GM19193 (cell line): Measurements from ENCODE around the gene CHSY3.

Source experiments
- POLR2A ChIP-seq: IDR thresholded peaks from 4 replicates; pipeline ENCODE4 v1.6.1; 2011; ENCODE audit not compliant: insufficient read depth, insufficient read length; ENCODE audit errors: extremely low read depth

CHSY3 gene

DNA sequence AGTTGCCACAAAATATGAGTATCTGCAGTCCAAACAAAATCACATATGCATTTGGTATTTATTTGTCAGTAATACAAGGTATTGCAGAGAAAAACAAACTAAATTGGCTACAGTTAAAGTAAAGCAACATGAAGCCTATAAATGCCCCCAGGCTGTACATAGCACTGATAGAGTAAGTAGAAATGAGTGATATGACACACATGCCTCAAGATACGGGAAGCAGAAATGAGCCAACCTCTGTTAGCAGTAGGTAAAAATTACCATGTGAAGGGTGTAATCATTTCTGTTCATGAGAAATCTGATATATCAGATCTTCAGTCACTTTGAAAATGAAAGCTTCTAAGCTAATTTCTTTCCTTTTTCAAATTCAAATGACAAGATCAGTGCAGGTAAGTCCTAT, 131.1 kb downstream of the CHSY3 start:
- TF ChIP-seq POLR2A = no peak

DNA sequence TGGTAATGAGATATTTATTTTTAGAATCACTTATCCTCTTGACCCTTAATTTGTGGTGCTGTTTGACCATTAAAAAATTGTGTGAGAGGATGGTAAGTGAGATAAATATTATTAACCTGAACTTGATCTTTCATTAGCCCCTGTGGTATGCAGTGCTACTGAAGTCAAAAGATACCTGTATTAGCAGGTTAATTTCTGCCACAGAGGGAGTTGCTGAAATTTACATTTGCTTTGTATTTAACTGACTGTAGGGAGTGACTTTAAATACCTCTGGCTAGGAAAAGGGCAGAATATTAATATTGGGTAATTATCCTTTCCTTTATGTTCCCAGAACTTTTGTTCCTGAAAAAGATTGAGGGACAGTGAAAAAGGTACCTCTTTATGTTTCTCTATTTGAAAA, 133.6 kb downstream of the CHSY3 start:
- no peak for TF ChIP-seq POLR2A

DNA sequence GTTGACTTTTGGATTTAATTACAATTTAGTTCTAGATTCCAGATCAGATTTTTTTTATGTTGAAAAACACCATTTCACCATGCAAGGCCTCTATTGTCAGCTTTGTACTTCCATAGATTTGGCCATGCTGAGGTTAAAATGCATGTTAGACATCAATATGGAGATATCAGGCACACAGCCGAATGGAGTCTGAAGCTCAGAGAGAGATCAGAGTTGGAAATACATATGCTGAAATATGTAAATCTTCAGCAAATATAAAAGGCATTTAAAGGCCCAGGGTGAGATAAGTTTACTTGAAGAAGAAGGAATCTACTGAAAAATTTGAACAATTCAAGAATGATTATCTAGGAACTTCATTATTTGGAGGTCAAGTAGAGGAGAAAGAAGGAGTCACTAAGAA, 139.6 kb downstream of the CHSY3 start:
- TF ChIP-seq POLR2A = no peak

DNA sequence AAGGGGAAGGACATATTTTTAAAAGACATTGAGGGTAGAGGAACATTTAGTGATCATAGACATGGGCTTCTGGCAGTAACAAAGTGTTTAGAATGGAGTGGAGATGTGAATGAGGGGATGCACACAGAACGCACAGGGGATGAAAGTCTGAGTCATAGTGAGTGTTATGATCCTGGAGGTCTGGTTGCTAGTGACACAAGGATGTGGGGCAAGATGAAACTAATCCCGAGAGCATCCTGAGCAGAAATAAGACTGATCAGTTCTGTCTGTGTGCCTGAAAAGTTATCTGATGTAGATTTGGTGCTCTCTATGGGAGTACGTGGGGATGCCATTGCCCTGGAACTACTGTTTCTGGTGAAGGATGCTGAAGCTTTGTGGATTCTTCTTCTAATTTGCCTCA, 141.1 kb downstream of the CHSY3 start:
- no peak for TF ChIP-seq POLR2A

DNA sequence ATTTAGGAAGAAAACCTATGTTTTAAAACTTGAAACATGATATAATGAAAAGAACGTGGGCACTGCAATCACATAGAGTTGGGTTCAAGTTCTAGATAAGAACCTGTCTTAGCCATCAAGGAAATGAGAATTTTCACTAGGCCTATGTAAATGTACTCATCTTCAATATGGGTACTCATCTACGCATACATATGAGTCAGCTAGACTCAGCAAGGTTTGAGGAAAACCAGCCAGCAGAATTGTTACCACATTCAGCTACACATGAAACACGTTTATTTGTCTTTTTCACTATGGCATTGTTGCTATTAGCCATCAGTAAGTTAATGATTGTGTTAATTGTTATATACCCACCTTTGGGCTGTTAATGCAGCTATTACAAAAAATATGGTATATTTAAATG, 146.3 kb downstream of the CHSY3 start:
- TF ChIP-seq POLR2A = no peak

DNA sequence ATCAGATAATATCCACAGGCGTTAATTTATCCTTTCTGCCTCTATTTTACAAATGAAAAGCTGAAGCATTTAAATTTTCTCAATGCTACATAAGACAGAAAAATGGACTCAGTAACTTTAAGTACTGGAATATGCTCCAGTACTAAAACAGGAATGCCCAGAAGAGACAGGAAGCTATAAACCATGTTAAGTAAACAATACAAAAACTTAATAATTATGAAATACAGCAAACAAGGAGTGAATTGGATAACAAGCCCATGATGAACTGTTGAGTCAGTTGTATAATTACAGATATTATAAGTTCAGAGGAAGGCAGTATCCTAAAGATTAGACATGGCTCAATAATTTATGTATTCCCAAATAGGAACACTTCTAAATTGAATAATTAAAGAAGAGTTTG, 148.5 kb downstream of the CHSY3 start:
- no peak for TF ChIP-seq POLR2A

DNA sequence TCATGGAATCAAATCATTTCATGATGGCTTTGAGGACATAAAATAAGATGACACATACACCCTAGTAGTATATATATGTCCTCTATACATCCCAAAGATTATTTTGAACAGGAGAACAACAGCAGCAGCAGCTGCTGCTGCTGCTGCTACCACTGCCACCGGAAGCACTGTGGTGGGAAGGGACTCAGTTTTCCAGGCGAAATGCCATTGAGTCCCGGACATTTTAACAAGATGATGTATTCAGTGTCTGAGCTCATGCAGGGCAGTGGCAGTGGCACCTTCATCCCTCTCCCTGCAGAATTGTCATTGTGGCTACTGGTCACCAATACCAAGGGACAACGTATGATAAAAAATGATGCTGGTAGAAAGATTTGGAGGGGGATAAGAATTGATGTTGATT, 151.3 kb downstream of the CHSY3 start:
- TF ChIP-seq POLR2A = no peak

DNA sequence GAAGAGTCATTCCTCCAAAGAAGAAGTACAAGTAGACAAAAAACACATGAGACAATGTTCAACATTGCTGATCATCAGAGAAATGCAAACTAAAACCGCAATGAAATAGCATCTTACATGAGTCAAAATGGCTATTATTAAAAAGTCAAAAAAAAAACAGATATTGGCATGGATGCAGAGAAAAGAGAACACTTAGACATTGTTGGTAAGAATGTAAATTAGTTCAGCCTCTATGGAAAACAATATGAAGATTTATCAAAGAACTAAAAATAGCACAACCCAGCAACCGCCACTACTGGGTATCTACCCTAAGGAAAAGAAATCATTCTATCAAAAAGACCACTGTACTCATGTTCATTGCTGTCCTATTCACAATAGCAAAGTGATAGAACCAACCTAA, 157.5 kb downstream of the CHSY3 start:
- TF ChIP-seq POLR2A = no peak

DNA sequence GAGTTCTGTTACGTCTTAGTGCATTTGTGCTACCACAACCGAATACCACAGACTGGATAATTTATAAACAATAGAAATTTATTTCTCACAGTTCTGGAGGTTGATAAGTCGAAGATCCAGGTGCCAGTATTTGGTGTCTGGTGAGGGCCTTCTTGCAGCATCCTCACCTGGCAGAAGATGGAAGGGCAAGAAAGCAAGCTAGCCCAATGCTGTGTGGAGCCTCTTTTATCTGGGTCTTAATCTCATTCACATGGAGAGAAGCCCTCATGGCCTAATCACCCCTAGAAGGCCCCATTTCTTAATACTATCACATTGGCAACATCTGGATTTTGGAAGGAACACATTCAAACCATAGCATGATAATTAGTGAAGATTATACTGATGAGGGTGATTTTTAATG, 159.3 kb downstream of the CHSY3 start:
- no peak for TF ChIP-seq POLR2A

DNA sequence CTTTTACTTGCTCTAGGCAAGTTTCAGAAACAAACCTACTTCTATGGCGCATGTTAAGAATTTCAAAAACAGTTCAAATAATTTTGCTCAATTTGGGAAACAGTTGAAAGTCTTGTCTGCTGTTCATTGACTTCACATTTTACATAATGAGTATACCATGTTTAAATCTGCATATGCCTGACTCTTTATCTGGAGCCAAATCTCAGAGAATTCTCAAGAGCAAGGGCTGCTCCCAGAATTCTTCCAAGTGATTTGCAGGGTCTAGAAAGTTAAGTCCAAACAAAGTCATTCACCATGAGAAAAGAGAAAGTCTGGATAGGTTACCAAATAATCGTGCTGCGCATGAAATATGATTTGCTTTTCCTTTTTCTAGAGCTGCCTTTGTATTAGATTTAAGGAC, 160.2 kb downstream of the CHSY3 start:
- TF ChIP-seq POLR2A = no peak

DNA sequence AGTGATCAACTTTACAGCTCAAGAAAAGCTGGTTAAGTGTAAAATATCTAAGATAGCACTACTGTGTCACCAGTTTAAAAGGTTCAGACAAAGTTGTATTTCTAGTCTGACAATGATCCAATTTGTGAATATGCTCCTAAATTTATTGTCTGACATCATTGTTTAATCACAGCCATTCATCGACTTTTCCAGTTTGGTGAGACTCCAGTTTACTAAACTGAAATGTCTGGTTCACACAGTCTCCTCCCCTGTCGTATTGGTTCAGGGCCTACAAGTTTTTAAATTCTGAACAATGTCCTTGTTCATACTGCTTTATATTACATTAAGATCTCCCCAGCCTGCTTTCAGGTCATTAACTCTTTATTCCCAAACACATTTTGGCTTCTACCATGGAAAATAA, 161.4 kb downstream of the CHSY3 start:
- TF ChIP-seq POLR2A = no peak

DNA sequence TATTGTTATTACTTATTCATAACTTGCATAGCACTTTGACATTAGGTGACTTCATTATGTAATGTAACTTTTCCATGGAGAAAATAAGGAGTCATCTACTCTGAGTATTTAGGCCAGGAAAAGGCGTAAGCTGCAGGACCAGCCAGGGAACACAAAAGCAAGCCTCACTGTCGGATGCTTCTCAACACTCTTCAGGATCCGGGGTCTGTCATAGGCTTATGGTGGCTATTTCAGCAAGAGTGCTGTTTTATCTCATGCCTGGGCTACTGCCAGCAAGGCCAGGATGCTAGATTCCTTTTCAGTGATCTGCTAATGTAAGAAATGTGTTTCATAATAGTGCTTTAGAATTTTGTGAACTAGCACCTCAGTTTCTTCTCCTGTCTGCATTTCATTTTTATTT, 162.4 kb downstream of the CHSY3 start:
- no peak for TF ChIP-seq POLR2A

DNA sequence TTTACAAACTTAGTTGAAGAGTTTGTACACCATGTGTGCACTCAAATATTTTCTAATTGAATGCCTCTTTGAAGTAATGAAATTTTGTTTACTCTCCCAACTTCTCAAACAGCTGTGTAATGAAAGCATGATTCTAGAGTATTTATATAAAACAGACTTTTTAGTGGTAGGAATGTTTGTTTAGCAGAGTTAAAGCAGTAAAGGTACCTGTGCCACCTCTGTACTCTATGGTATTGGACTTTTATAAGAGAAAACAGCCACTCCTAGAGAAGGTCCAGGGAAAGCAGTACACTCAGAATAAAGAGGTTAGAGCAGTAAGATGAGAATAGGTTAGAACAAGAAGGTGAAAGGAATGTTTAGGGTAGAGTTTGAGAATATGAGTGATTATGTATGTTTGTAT, 163.1 kb downstream of the CHSY3 start:
- TF ChIP-seq POLR2A = no peak

DNA sequence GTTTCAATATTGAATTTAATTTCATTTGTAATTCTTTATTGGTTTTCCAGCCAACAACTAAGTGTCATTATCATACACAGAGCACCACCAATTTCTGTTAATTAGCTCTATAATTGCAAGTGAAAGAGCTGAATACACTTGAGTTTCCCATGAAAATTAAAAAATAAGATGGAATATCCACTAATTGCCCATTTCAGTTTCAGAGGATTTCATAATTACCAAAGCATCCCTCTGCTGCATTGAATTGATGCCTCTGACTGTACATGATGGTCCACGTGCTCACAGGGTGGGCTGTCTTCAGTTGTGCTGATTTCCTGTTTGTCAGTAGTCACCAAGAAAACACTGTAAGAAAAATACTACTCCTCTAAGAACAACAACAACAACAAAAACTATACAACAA, 163.8 kb downstream of the CHSY3 start:
- TF ChIP-seq POLR2A = no peak

DNA sequence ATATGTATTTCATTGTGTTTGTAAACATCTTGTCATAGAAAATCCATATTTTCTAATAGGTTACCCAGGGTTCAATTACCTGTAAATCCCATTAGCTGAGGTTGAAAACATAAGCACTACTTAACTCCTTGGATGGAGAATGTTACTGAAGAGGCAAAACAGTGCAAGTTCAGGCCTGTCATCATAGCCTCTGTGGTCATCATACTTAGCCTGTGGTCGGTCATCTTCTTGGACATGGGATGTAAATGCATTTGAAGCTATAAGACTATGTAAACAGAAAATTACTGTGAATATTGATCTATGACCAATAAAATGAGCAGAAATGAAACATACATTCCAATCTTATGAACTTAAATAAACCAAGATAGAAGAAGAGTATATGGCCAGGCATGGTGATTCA, 164.7 kb downstream of the CHSY3 start:
- no peak for TF ChIP-seq POLR2A

DNA sequence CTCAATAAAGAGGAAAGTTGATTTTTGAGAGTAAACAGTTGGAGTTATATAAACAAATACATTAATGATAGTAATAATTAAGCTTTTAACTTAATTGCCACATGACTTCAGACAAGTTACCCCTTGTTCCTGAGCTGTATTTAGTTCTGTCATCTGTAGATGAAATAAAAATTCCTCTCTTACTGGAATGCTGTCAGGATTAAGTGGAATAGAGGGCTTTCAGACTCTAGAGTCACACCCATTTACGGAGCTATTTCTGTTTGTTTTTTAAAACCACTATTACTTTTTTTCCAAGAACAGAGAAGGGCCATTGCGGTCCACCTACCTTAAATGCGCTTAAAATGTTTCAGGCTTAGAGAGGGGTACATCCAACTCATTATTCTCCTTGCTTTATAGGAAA, 170.6 kb downstream of the CHSY3 start:
- no peak for TF ChIP-seq POLR2A

DNA sequence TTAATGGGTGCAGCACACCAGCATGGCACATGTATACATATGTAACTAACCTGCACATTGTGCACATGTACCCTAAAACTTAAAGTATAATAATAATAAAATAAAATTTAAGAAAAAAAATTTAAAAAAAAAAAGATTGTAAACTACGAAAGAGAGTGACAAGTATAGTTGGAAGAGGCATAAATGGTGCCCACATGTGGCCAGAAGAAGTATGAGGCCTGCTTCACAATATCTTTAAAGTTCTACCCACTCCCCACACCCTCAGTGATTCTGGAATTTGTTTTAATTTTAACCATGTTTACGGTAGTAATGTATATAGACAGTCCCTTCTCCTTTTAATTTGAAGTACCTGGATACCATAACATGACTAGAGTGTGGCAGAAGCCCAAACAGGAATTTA, 172.7 kb downstream of the CHSY3 start:
- TF ChIP-seq POLR2A = no peak

DNA sequence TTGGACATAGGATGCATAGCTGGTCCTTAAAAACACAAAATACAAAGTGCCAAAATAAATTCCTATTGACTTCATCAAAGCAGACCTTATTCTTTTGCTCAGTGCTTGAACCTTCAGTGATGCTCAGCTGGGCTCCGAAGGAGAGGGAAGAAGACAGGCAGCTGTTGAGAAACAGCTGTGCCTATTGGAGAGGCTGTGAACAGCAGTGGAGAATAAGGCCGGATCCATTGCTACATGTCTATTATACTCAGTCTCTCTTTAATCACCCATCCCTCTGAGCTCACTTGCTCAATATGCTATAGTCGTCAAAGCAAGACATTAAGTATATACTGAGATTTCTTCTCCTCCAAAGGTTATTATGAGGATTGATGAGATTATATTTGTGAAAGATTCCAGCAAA, 174.4 kb downstream of the CHSY3 start:
- TF ChIP-seq POLR2A = no peak
